Spleen (tissue), 7 donors: Measurements from ENCODE around the gene PCNX1.

Source experiments
- CTCF ChIP-seq, 11 experiments: fragments of 200-600 bp in 7 of 11; fragments of 450-650 bp in 4 of 11; sonication (generic) in 4 of 11; IDR thresholded peaks in 8 of 11; conservative IDR thresholded peaks in 3 of 11; 1 replicate in 7 of 11; 2 replicates in 4 of 11; pipeline versions ENCODE4 v1.4.0 to v1.8.0; 2016 to 2021; ENCODE audit warnings: antibody characterized with exemption in 11 of 11, inconsistent platforms in 4 of 11, mild to moderate bottlenecking in 1 of 11
- POLR2A ChIP-seq, 3 donors: fragments of 450-650 bp; IDR thresholded peaks; one replicate each; pipeline ENCODE4 v1.5.1; 2017; ENCODE audit warnings: antibody characterized with exemption in 3 of 3, mild to moderate bottlenecking in 1 of 3
- donor health status: DM: no; HTN: no; CAD: no; lungs with moderate emphysema.
- donor health status: DM: no; HTN: no; CAD: no.
- donor health status: DM: no; HTN: no; CAD: no.

- TF ChIP-seq POLR2A (IDR thresholded peaks at IDR 0.05) = no peak
- no peak for TF ChIP-seq CTCF (IDR thresholded peaks at IDR 0.05 in 8 of 11, conservative IDR thresholded peaks at IDR 0.05 in 3 of 11)
Observed at GRCh38 chr14:70896981-70897380, 10.3 kb upstream of the PCNX1 start.
